ENCODE measurements around the gene MRPL52. TPM values are rescaled to one million over a fixed set of nuclear protein-coding genes. Genes with fewer than 3 reads are reported as not detected.
"Not testable (repeated sequence)": the region's sequence is repeated elsewhere in the genome, so short reads cannot be mapped to it uniquely, and the experiment has no call there.

MRPL52 gene
- total RNA-seq, 4 donors from 2014 or later: 27.0 to 64.5 (median 37.2) TPM

GRCh38 chr14:22791301-22791700, 38.4 kb upstream of the MRPL52 start:
- no peaks in the 10 kb centered on the region for H3K4me1 ChIP-seq
- DNase-seq (ENCODE audit: extremely low spot score): no peak
- H3K9me3 ChIP-seq: no peaks in the 10 kb centered on the region
- TF ChIP-seq CTCF (IDR thresholded peaks at IDR 0.05): no peak
- TF ChIP-seq POLR2AphosphoS5 (IDR thresholded peaks at IDR 0.05): no peak
- TF ChIP-seq EP300 (IDR thresholded peaks at IDR 0.05): no peak
- no peak for TF ChIP-seq POLR2A (IDR thresholded peaks at IDR 0.05; ENCODE audit: low read depth)
- 52% methylated on average over 3 of the region's 3 CpGs for WGBS
- no peak overlapping the region for H3K4me3 ChIP-seq
- no peaks in the 10 kb centered on the region for H3K36me3 ChIP-seq
- H3K27me3 ChIP-seq: no peaks in the 10 kb centered on the region
- intact Hi-C loops (cut with DNase I): no loop called here
- no peak overlapping the region for H3K27ac ChIP-seq (replicated peaks in 1 of 4)

- no peak overlapping the region for H3K4me3 ChIP-seq
- no peak overlapping the region for H3K27ac ChIP-seq (replicated peaks in 1 of 4)
- intact Hi-C loops (cut with DNase I): no loop called here
- 89% methylated on average over 2 of the region's 2 CpGs for WGBS
- no peak for DNase-seq (ENCODE audit: extremely low spot score)
- H3K9me3 ChIP-seq: no peaks in the 10 kb centered on the region
- H3K36me3 ChIP-seq: no peaks in the 10 kb centered on the region
- H3K4me1 ChIP-seq: no peaks in the 10 kb centered on the region
- no peaks in the 10 kb centered on the region for H3K27me3 ChIP-seq
- TF ChIP-seq EP300 (IDR thresholded peaks at IDR 0.05): no peak
- no peak for TF ChIP-seq POLR2A (IDR thresholded peaks at IDR 0.05; ENCODE audit: low read depth)
- TF ChIP-seq CTCF (IDR thresholded peaks at IDR 0.05): no peak
- no peak for TF ChIP-seq POLR2AphosphoS5 (IDR thresholded peaks at IDR 0.05)
Measured at GRCh38 chr14:22792158-22792557, 37.5 kb upstream of the MRPL52 start.

GRCh38 chr14:22793550-22793949, 36.1 kb upstream of the MRPL52 start:
- DNase-seq (ENCODE audit: extremely low spot score); H3K4me3 ChIP-seq; H3K36me3 ChIP-seq; H3K9me3 ChIP-seq; H3K27ac ChIP-seq (replicated peaks in 1 of 4); H3K4me1 ChIP-seq; intact Hi-C loops (cut with DNase I); H3K27me3 ChIP-seq: not testable (repeated sequence)
- 83% methylated on average over 5 of the region's 5 CpGs for WGBS

- Histone ChIP-seq H3K36me3 (no peaks in the 10 kb centered on the region), H3K27me3 (no peaks in the 10 kb centered on the region), H3K27ac (replicated peaks in 1 of 4) (no peak overlapping the region), H3K4me3 (no peak overlapping the region), H3K9me3 (no peaks in the 10 kb centered on the region), H3K4me1 (no peaks in the 10 kb centered on the region)
- TF ChIP-seq POLR2AphosphoS5 (IDR thresholded peaks at IDR 0.05): no peak
- no peak for TF ChIP-seq EP300 (IDR thresholded peaks at IDR 0.05)
- TF ChIP-seq CTCF (IDR thresholded peaks at IDR 0.05): no peak
- TF ChIP-seq POLR2A (IDR thresholded peaks at IDR 0.05; ENCODE audit: low read depth): no peak
- WGBS: 78% methylated on average over 5 of the region's 5 CpGs
- intact Hi-C loops (cut with DNase I): no loop called here
- no peak for DNase-seq (ENCODE audit: extremely low spot score)
Measured at GRCh38 chr14:22793976-22794375, 35.7 kb upstream of the MRPL52 start.

GRCh38 chr14:22794551-22794951, 35.1 kb upstream of the MRPL52 start:
- TF ChIP-seq POLR2AphosphoS5 (IDR thresholded peaks at IDR 0.05) (no peak), CTCF (IDR thresholded peaks at IDR 0.05) (no peak), POLR2A (IDR thresholded peaks at IDR 0.05; ENCODE audit: low read depth) (no peak), EP300 (IDR thresholded peaks at IDR 0.05) (no peak)
- Histone ChIP-seq H3K27ac (replicated peaks in 1 of 4) (no peak overlapping the region), H3K36me3 (no peaks in the 10 kb centered on the region), H3K27me3 (no peaks in the 10 kb centered on the region), H3K4me3 (no peak overlapping the region), H3K9me3 (no peaks in the 10 kb centered on the region), H3K4me1 (no peaks in the 10 kb centered on the region)
- DNase-seq (ENCODE audit: extremely low spot score): no peak
- 76% methylated on average over 3 of the region's 7 CpGs for WGBS
- intact Hi-C loops (cut with DNase I): no loop called here

Data from esophagus muscularis mucosa (tissue), 4 donors.